GM12878 (cell line): ENCODE data around the gene ARAP3. TPM values are rescaled to one million over a fixed set of nuclear protein-coding genes. Genes with fewer than 3 reads are reported as not detected.

Experiments
- ATAC-seq: fragments of 200-7000 bp; cut with Tn5 transposase; 3 replicates; pipeline ENCODE4 v1.9.1; 2020; ENCODE audit warnings: mild to moderate bottlenecking, moderate library complexity
- BruUV-seq: library from RNA; stranded (reverse); fragments of 400-500 nt; replicated peaks from 2 replicates; lab custom pipeline; 2021; lab: Mats Ljungman, UMichigan
- CTCF ChIA-PET: fragments of 300-600 bp; sonication (Branson Sonifier 250); formaldehyde crosslinking; extraction: SDS; loops from one replicate; lab custom pipeline; 2021; ENCODE audit warnings: inconsistent platforms; lab: Yijun Ruan, JAX
- POLR2A ChIA-PET: fragments of 350-600 bp; formaldehyde crosslinking; extraction: SDS; loops from one replicate; lab custom pipeline; 2021; ENCODE audit warnings: inconsistent platforms; lab: Charles Lee
- RAD21 ChIA-PET: fragments of 300-600 bp; sonication (Branson Sonifier 250); formaldehyde crosslinking; loops from one replicate; lab custom pipeline; 2023; ENCODE audit warnings: antibody characterized with exemption; ENCODE audit not compliant: unreplicated experiment; lab: Charles Lee
- SMC1A ChIA-PET: fragments of 300-600 bp; sonication (Branson Sonifier 250); formaldehyde crosslinking; loops from one replicate; lab custom pipeline; 2023; ENCODE audit not compliant: unreplicated experiment, uncharacterized antibody; lab: Charles Lee
- DNase-seq: peaks from one replicate; pipeline ENCODE4 v3.0.0-alpha.2; 2011; ENCODE audit warnings: low read depth, low spot score
- FAIRE-seq: peaks from 3 replicates; lab custom pipeline; 2011; peaks lifted over from hg19 to GRCh38; lab: Jason Lieb, UNC
- H2AFZ ChIP-seq: 2 replicates; pipeline ENCODE4 v1.6.0; 2011; ENCODE audit warnings: low read depth, low read length, control low read depth; ENCODE audit not compliant: control insufficient read depth
- H3K27ac ChIP-seq: 2 replicates; pipeline ENCODE4 v1.5.1; 2011; ENCODE audit warnings: control low read depth; ENCODE audit not compliant: control insufficient read depth, insufficient read depth
- H3K27me3 ChIP-seq, 2 experiments: replicated peaks in 1 of 2; 2 replicates each; pipeline versions ENCODE4 v1.6.0 to v1.6.1; 2011; ENCODE audit warnings: low read length in 1 of 2; ENCODE audit not compliant: control insufficient read depth in 2 of 2, insufficient read depth in 2 of 2
- H3K36me3 ChIP-seq, 2 experiments: 2 replicates each; pipeline ENCODE4 v1.5.1; 2011; ENCODE audit warnings: low read length in 1 of 2; ENCODE audit not compliant: control insufficient read depth in 2 of 2, insufficient read depth in 2 of 2
- H3K4me1 ChIP-seq: 2 replicates; pipeline ENCODE4 v1.6.1; 2011; ENCODE audit warnings: mild to moderate bottlenecking, low read length, moderate library complexity, mixed read lengths; ENCODE audit not compliant: control insufficient read depth, insufficient read depth
- H3K4me2 ChIP-seq: 2 replicates; pipeline ENCODE4 v1.6.0; 2011; ENCODE audit warnings: control low read depth; ENCODE audit not compliant: control insufficient read depth, insufficient read depth
- H3K4me3 ChIP-seq: fragments of 200-600 bp; sonication (generic); 2 replicates; pipeline ENCODE4 v1.5.1; 2016
- H3K79me2 ChIP-seq: 2 replicates; pipeline ENCODE4 v1.6.0; 2011; ENCODE audit warnings: low read length; ENCODE audit not compliant: control insufficient read depth, insufficient read depth
- H3K9ac ChIP-seq: 2 replicates; pipeline ENCODE4 v1.8.0; 2011; ENCODE audit warnings: low read length, control low read depth, mixed read lengths; ENCODE audit not compliant: control insufficient read depth, insufficient read depth
- H3K9me3 ChIP-seq: replicated peaks from 3 replicates; pipeline ENCODE4 v1.5.1; 2011; ENCODE audit warnings: mild to moderate bottlenecking, low read length; ENCODE audit not compliant: control insufficient read depth, insufficient read depth
- H4K20me1 ChIP-seq: 2 replicates; pipeline ENCODE4 v1.6.0; 2011; ENCODE audit not compliant: control insufficient read depth, insufficient read depth
- BACH1 ChIP-seq: fragments of 450-650 bp; IDR thresholded peaks from 2 replicates; pipeline ENCODE4 v1.6.1; 2017; ENCODE audit warnings: mild to moderate bottlenecking, borderline replicate concordance
- CHD4 ChIP-seq: fragments of 200-600 bp; sonication (generic); IDR thresholded peaks from 2 replicates; pipeline ENCODE4 v1.6.1; 2016; ENCODE audit warnings: mild to moderate bottlenecking
- GABPA ChIP-seq: IDR thresholded peaks from 2 replicates; pipeline ENCODE4 v1.6.1; 2014; ENCODE audit warnings: antibody characterized with exemption, low read depth, mild to moderate bottlenecking, inconsistent platforms
- HDAC6 ChIP-seq: fragments of 200-600 bp; sonication (generic); IDR thresholded peaks from one replicate; pipeline ENCODE4 v1.8.0; 2017; ENCODE audit warnings: antibody characterized with exemption; ENCODE audit not compliant: unreplicated experiment
- IKZF2 ChIP-seq, 2 experiments: fragments of 450-650 bp; IDR thresholded peaks; 2 replicates each; pipeline ENCODE4 v1.6.1; 2017; ENCODE audit warnings: mild to moderate bottlenecking in 2 of 2, moderate library complexity in 2 of 2
- MTA3 ChIP-seq: IDR thresholded peaks from 2 replicates; pipeline ENCODE4 v1.6.1; 2012; ENCODE audit warnings: low read length, inconsistent platforms, borderline replicate concordance
- MYB ChIP-seq: fragments of 150-350 bp; IDR thresholded peaks from 2 replicates; pipeline ENCODE4 v1.6.1; 2014; ENCODE audit warnings: mild to moderate bottlenecking, low read depth, low read length, borderline replicate concordance
- NFIC ChIP-seq: IDR thresholded peaks from 2 replicates; pipeline ENCODE4 v1.6.1; 2012; ENCODE audit warnings: low read depth, mild to moderate bottlenecking, inconsistent platforms, low read length, moderate library complexity
- NR2C2 ChIP-seq: IDR thresholded peaks from 2 replicates; pipeline ENCODE4 v1.6.1; 2011; ENCODE audit warnings: borderline replicate concordance, low read depth; ENCODE audit not compliant: control insufficient read depth, insufficient read length
- PAX5 ChIP-seq: IDR thresholded peaks from 2 replicates; pipeline ENCODE4 v1.6.1; 2011; ENCODE audit warnings: low read depth, low read length, borderline replicate concordance
- PKNOX1 ChIP-seq: fragments of 450-650 bp; IDR thresholded peaks from 2 replicates; pipeline ENCODE4 v1.6.1; 2016; ENCODE audit warnings: mild to moderate bottlenecking
- POLR2AphosphoS2 ChIP-seq: IDR thresholded peaks from 2 replicates; pipeline ENCODE4 v1.6.1; 2011; ENCODE audit warnings: low read depth, mild to moderate bottlenecking, low read length, improper control_type of control experiment, moderate library complexity
- RFX5 ChIP-seq: IDR thresholded peaks from 2 replicates; pipeline ENCODE4 v1.6.1; 2011; ENCODE audit warnings: low read depth, low read length, improper control_type of control experiment
- SIN3A ChIP-seq: IDR thresholded peaks from 2 replicates; pipeline ENCODE4 v1.6.1; 2012; ENCODE audit warnings: low read depth, low read length, improper control_type of control experiment
- SRF ChIP-seq, 2 experiments: IDR thresholded peaks; 2 replicates each; pipeline ENCODE4 v1.6.1; 2011; ENCODE audit warnings: low read depth in 2 of 2, low read length in 2 of 2, mild to moderate bottlenecking in 1 of 2, moderate library complexity in 1 of 2
- SUZ12 ChIP-seq: fragments of 200-600 bp; sonication (generic); IDR thresholded peaks from one replicate; pipeline ENCODE4 v1.6.1; 2018; ENCODE audit warnings: antibody characterized with exemption, mild to moderate bottlenecking; ENCODE audit not compliant: unreplicated experiment
- TARDBP ChIP-seq: IDR thresholded peaks from 2 replicates; pipeline ENCODE4 v1.6.1; 2016; ENCODE audit warnings: borderline replicate concordance
- TCF12 ChIP-seq: IDR thresholded peaks from 2 replicates; pipeline ENCODE4 v1.6.1; 2011; ENCODE audit warnings: low read depth, mild to moderate bottlenecking, low read length
- ZNF622 ChIP-seq: fragments of 450-650 bp; IDR thresholded peaks from 2 replicates; pipeline ENCODE4 v1.6.1; 2017; ENCODE audit warnings: mild to moderate bottlenecking, inconsistent platforms
- WGBS: methylation state at CpG from one replicate; pipeline ENCODE4 v1.1.6; 2016; ENCODE audit warnings: low lambda C conversion rate; ENCODE audit not compliant: insufficient replicate concordance, insufficient coverage; ENCODE audit errors: missing lambda C conversion rate; 5-methylcytosine and 5-hydroxymethylcytosine counted together
- in situ Hi-C: fragments of 300-500 bp; cut with MboI; formaldehyde crosslinking; loops from 9 replicates; pipeline ENCODE4 v1.14.3; 2018; ENCODE audit warnings: mixed read lengths
- intact Hi-C: fragments of 100-400 bp; cut with micrococcal nuclease; formaldehyde crosslinking; loops from one replicate; pipeline ENCODE4 v1.14.2; 2022; ENCODE audit not compliant: unreplicated experiment
- polyA plus RNA-seq, 11 experiments: library from polyadenylated mRNA; depleted of rRNA in 4 of 11; unstranded in 6 of 11; stranded (reverse) in 5 of 11; fragments of >200 nt; fragmentation: Nextera tagmentation in 4 of 11; fragmentation: Illumina TruSeq in 1 of 11; extraction: Ambion mirVana in 4 of 11; extraction: Trizol in 1 of 11; gene quantifications; 1 replicate in 1 of 11; 2 replicates in 10 of 11; pipeline versions ENCODE4 v1.2.1 to v1.2.3, GENCODE V29; 2011 to 2016; ENCODE audit warnings: inconsistent platforms in 2 of 11, missing spikeins in 2 of 11, low read depth in 1 of 11
- total RNA-seq, 4 experiments: library from RNA; depleted of rRNA in 3 of 4; stranded (reverse); fragments of >200 nt in 3 of 4; fragmentation: Illumina TruSeq in 1 of 4; extraction: Trizol in 1 of 4; gene quantifications; 2 replicates each; pipeline versions ENCODE4 v1.2.1 to v1.2.3, GENCODE V29; 2013 to 2021

ARAP3 gene
- total and polyA plus RNA-seq, 10 of the 15 experiments (the other 5 are each of a cell fraction or from before 2014, with no cell fraction given), result 0.01 to 0.08 TPM; not detected in 8

GRCh38 chr5:141713616-141714309 is 31.7 kb upstream of the ARAP3 start (continued):
- no peak for TF ChIP-seq PKNOX1
- no peak for TF ChIP-seq CHD4
- TF ChIP-seq TCF12, result no peak
- no peak for TF ChIP-seq SRF (IDR thresholded peaks at IDR 0.05; ENCODE audit: low read depth in 2 of 2, low read length in 2 of 2)
- no peak for TF ChIP-seq RFX5
- no peak for TF ChIP-seq GABPA
- TF ChIP-seq SIN3A, result no peak
- no peak for TF ChIP-seq TARDBP
- TF ChIP-seq BACH1, result no peak

- ChIA-PET POLR2A (no interaction called here), SMC1A (no interaction called here)
- no peak for FAIRE-seq
- no TSS peak for BruUV-seq
- Histone ChIP-seq H3K9me3 (no peaks in the 10 kb centered on the region), H4K20me1 (no peaks in the 10 kb centered on the region), H3K4me3 (no peak overlapping the region)
- 78% methylated on average over 6 of the region's 6 CpGs for WGBS
- in situ Hi-C loops, result no loop called here
- TF ChIP-seq TARDBP (no peak), HDAC6 (no peak), NFIC (no peak), SUZ12 (no peak), POLR2AphosphoS2 (no peak), NR2C2 (no peak), IKZF2 (IDR thresholded peaks at IDR 0.05) (no peak), MTA3 (no peak), ZNF622 (no peak), PAX5 (no peak), MYB (no peak), RFX5 (no peak)
- TF ChIP-seq, all 136 proteins: peak for 0
- Histone ChIP-seq H3K4me1 (no peaks in the 10 kb centered on the region), H3K9ac (no peak overlapping the region), H3K4me2 (no peak overlapping the region), H3K36me3 (no peaks in the 10 kb centered on the region), H2AFZ (no peak overlapping the region), H3K79me2 (no peaks in the 10 kb centered on the region), H3K27me3 (peaks cover 0 to 3% of the 10 kb centered on the region in 2 experiments; a peak in 2 of 4 replicates), H3K27ac (no peak overlapping the region)
- RAD21 ChIA-PET, result no interaction called here
- DNase-seq (no peak), ATAC-seq (no peak)
- CTCF ChIA-PET, result no interaction called here
- intact Hi-C loops, result no loop called here
These were observed 29.7 kb upstream of the ARAP3 start for GRCh38 chr5:141711687-141712086.
